GM12864 (cell line): ENCODE data around the gene SMARCA2.

ENCODE experiments used
- DNase-seq: peaks from one replicate; pipeline ENCODE4 v3.0.0-alpha.2; 2011; ENCODE audit warnings: low read depth
- H3K4me3 ChIP-seq: 2 replicates; pipeline ENCODE4 v1.5.1; 2011; ENCODE audit warnings: mild to moderate bottlenecking, low read depth, low read length, control low read depth
- CTCF ChIP-seq: IDR thresholded peaks from 2 replicates; pipeline ENCODE4 v1.5.1; 2011; ENCODE audit warnings: low read depth, mild to moderate bottlenecking, moderate library complexity, low read length, control low read depth, inconsistent platforms; ENCODE audit errors: missing control alignments

The SMARCA2 gene

GRCh38 chr9:1995084-1995483 lies 20.1 kb upstream of the SMARCA2 start:
- DNase-seq = no peak
- TF ChIP-seq CTCF = no peak
- H3K4me3 ChIP-seq = no peak overlapping the region

GRCh38 chr9:1996156-1996555 lies 19.0 kb upstream of the SMARCA2 start:
- no peak for TF ChIP-seq CTCF
- no peak for DNase-seq
- H3K4me3 ChIP-seq = no peak overlapping the region

DNA sequence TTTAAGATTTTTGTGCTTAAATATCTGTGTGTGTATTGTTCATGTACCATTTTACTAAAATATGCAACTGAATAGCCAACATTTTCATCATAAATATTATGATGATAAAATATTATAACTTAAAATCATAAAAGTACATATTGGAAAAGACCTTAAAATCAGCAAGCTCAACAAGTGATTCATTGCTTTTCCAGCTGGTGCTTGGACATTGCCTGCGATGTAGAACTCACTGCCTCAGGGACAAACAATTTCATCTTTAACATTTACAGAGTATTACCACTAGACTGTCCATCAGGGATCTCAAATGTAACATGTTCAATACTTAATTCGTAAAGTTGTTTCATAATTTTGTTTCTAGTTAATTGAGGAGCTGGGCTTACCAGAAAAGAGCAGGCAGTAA lies 17.5 kb upstream of the SMARCA2 start:
- no peak for TF ChIP-seq CTCF
- H3K4me3 ChIP-seq = no peak overlapping the region
- no peak for DNase-seq

DNA sequence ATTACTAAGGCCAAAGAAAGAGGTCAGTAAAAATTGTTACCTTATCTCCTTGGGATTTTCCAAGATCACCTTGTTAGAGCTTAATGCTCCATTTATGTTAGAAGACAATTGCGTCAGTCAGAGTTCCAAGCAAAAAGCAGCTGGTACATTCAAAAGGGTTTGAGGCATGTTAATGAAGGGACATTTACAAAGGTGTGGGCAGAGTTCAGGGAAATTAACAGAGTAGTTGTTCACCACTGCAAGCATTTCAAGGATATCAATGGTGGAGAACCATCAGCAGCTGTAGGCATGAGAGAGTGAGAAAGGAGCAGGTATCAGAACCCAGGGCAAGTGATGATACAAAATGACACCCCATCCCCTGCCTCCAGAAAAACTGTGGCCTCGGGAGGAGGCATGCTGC lies 17.0 kb upstream of the SMARCA2 start:
- TF ChIP-seq CTCF = no peak
- H3K4me3 ChIP-seq = no peak overlapping the region
- DNase-seq = no peak

DNA sequence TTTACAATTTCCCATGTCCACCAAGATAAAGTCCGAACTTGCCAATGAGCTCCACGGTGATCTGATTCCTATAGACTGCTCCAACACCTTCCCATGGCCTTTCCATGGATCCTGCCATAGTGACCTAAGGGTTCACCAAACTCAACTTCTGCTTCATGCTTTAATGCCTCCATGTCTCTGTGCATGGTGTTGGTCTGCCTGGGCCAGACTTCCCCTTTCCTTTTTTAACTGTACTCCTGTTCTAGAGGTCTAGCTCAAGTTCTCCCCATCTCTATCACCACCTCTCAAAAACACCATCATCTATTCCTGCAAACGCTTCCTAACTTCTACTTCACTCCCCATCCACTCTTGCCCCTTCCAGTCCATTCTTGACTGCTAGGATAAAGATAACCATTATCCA lies 14.8 kb upstream of the SMARCA2 start:
- no peak for TF ChIP-seq CTCF
- no peak overlapping the region for H3K4me3 ChIP-seq
- DNase-seq = no peak

DNA sequence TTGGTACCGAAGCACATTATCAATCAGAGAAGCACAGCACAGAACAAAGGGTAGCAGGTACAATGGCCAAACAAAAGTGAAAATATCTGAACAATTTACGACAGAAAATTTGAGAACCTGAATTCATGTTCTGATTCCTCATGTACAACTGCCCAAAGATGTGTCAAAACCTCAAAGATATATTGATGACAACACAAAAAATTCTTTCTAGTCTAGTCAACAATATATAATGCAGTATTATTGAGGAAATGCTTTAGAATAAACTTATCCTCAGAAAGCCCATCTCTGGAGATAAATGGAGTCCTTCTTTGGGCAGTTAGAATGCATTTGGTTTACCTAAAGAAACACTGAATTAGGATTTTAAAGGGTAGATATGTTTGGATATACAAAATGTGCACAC lies 6.8 kb upstream of the SMARCA2 start:
- H3K4me3 ChIP-seq = no peak overlapping the region
- TF ChIP-seq CTCF = no peak
- no peak for DNase-seq

DNA sequence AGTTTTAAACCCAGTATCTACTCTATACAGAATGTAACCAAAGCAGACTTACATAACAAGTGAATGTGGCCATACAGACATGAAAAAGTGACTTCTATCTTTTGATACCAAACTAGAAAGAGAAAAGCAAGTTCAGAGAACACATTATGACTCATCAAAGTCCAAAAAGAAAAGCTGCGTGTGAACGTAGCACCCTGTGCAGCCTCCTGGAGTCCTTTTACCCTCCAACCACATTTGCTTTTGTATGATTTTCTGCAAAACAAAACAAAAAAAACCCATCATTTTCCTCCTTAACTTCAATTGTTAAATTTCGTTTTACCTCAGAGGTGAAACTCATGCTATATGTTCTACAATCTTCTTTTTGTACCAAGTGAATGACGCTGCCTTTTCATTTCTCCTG lies 2.8 kb upstream of the SMARCA2 start:
- DNase-seq = peak; percentile 74
- TF ChIP-seq CTCF = no peak
- no peak overlapping the region for H3K4me3 ChIP-seq
